ENCODE data around the gene OOSP2.

- no peak for TF ChIP-seq POLR2A (IDR thresholded peaks at IDR 0.05; ENCODE audit: low read length)
- TF ChIP-seq GATA1 (IDR thresholded peaks at IDR 0.05; ENCODE audit: low read depth, low read length) = no peak
Measured at GRCh38 chr11:60059521-60060240, 19.5 kb downstream of the OOSP2 start.

All from erythroblast (primary cell).